ENCODE results near the gene TM6SF1. TPM values are rescaled to one million over a fixed set of nuclear protein-coding genes. Genes with fewer than 3 reads are reported as not detected.
"Not testable (repeated sequence)": the region's sequence is repeated elsewhere in the genome, so short reads cannot be mapped to it uniquely, and the experiment has no call there.

Gene TM6SF1
- polyA plus RNA-seq (ENCODE audit: insufficient read length) = 58.0 TPM

DNA sequence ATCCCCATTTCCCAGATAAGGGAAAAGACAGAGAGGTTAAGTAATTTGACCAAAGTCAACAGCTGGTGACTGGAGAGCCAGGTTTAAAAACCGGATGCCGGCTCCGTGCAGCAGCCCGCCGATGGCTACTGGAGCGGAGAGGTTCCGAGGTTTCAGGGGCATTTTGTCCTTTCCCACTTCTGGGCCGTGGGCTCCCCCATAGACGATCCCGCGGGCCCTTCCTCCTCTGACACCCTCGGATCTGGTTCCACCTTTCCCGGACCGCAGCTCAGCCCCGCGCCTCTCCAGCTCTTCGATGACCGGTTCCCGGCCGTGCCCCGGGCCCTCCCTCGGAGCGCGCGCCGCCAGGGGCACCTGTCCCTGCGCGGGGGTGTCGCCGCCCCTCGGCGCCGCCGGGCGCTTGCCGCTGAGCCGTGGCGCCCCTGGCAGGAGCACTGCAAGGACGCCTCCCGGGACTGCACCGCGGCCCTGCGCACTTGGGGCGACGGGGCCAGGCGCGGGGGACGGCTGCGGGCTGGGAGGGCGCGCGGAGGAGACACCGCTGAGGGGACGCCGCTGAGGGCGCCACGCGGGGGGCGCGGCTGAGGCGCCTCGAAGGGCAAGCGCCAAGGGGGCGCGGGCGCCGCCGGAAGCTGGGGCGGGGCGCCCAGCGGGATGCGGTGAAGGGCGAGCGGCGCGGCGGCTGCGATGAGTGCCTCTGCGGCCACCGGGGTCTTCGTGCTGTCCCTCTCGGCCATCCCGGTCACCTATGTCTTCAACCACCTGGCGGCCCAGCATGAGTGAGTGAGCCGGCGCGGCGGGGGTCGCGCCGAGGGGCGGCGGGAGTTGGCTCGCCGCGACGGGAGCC is at the start of gene TM6SF1:
Gene TM6SF1, plus strand, starts transcription at position 652 of the 847 bp plus-strand sequence. Its CDS starts 36 bp downstream, at position 688.
- DNase-seq (ENCODE audit: low read depth) = no peak

DNA sequence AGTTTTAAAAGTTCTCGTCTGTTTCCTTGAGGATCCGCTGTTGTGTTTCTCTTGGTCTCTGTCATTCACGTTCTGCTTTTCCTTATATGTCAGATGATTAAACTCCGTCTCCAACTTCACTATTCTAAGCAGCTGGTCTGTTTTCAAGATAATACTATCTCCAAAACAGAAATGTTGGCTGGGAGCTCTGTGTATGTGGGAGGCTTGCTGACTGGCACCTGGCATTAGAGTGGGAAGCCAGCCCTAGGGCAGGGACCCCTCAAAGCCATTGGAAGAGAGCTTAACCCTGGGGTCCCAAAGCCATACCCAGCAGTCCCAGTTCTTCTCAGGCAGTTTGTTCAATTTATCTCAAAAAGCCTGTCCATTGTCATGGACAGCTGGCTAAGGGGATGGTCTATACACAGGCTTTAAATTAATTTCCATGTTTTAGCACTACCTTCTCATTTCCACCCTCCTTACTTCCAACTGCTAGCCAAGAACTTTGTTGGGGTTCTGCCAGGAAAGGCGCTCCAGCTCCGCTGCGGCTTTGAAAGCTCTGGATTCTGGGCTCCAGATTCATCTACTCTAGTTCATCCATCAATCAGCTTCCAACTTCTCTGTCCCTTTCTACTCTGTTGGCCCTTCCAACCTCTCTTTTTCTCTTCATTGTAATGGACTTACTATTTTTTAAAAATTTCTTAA is 49.6 kb upstream of the TM6SF1 start:
- DNase-seq (ENCODE audit: low read depth) = no peak

DNA sequence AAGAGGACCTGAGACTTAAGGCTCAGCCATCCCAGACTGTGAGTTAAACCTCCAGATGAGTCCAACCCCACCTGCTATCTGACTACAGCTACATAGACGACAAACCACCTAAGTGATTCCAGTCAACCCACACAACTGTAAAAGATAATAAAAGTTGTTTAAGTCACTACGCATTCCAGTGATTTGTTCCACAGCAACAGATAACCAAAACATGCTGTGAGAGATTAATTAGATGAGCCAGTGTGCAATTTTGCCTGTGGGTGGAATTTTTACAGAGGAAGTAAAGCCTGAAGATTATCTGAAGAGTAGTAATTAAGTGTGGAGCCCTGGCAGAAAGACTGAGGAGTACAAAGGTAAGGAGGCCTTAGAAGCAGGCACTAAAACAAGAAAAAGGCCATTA is 45.8 kb upstream of the TM6SF1 start:
- no peak for DNase-seq (ENCODE audit: low read depth)

DNA sequence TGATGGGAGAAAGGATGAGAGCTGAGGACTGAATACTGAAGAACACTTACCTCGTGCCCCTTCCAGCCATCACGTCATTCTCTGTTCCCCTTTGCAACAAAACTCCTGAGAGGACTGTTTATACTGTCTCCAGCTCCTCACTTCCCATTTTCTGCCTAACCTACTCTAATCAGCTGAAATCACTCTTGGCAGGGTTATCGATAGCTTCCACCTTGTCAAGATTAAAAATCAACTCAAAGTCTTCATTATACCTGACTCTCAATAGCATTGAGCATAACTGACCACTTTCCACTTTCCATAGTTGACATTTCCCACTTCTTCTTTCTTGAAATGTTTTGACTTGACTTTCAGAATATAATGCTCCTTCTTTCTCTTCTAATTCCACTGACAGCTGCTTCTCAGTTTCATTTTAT is 44.7 kb upstream of the TM6SF1 start:
- no peak for DNase-seq (ENCODE audit: low read depth)

DNA sequence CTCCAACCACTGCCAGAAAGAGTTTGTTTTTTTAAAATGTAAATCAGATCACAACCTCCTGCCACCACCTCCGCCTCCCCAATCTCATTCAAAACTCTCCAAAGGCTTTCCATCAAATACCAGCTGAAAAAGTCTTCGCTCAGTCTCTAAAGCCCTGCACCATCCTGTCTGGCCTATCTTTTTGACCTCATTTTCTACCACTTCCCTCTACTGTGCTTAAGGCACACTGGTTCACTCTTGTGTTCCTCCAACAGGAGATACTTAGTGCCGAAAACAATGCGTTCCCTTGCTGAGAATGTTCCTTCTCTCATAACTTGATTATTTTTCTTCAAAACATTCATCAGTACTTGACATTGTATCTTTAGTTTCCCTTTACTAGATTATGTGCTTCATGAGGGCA is 43.9 kb upstream of the TM6SF1 start:
- no peak for DNase-seq (ENCODE audit: low read depth)

DNA sequence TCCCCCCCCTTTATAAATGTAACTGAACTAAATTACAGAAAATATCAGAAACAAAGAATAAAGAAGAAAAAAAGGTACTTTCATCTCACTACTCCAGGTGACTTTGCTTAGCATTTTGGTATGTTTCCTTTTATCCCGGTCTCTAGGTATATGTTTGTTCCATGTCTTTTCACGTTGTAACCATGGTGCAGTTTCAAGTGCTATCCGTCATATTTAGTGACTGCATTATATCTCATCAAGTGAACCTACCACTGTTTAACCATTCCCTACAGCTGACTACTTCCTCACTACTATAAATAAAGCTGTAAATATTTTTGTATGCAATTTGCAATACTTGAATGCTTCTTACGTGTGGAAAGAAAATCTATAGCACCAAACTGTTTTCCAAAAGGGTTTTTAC is 42.6 kb upstream of the TM6SF1 start:
- no peak for DNase-seq (ENCODE audit: low read depth)

DNA sequence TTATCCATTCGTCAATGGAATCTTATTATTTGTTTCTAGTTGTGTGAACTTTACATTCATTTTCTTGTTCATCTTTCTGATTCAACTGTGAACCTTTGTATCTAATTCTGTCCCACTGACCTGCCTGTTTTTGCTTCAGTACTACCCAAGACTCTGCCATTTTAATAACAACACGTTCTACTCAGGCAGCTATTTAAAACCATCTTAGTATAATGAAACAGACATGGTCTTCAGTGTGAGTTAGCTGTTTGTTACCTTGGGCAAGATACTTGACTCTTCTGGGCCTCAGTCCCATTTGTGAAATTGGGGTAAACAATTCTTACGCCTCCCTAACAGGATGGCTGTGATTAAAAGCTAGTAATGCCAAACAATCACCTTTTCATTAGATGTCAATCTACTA is 42.0 kb upstream of the TM6SF1 start:
- DNase-seq (ENCODE audit: low read depth) = no peak

DNA sequence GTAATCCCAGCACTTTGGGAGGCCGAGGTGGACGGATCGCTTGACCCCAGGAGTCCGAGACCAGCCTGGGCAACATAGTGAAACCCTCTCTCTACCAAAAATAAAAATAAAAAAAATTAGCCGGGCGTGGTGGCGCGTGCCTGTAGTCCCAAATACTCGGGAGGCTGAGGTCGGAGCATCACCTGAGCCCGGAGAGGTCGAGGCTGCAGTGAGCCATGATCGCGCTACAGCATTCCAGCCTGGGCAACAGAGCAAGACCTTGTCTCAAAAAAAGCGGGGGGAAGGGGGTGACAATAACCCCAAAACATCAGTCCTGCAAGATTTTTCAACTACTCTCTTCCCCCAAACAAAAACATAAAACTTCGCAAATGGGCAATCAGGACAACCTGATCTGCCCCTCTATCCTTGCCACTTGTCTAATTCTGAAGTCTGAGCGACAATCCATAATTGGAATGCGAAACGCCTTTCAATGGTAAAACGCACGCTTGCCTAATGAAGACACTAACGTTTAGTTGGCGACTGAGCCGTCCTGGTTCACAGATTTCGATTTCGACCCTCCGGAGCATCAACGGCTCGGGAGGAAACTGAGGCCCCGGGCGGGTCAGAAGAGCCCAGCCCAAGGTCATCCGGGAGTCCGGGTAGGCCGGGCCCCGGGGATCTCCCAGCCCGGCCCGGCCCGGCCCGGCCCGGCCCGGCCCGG is 41.3 kb upstream of the TM6SF1 start:
- no peak for DNase-seq (ENCODE audit: low read depth)

DNA sequence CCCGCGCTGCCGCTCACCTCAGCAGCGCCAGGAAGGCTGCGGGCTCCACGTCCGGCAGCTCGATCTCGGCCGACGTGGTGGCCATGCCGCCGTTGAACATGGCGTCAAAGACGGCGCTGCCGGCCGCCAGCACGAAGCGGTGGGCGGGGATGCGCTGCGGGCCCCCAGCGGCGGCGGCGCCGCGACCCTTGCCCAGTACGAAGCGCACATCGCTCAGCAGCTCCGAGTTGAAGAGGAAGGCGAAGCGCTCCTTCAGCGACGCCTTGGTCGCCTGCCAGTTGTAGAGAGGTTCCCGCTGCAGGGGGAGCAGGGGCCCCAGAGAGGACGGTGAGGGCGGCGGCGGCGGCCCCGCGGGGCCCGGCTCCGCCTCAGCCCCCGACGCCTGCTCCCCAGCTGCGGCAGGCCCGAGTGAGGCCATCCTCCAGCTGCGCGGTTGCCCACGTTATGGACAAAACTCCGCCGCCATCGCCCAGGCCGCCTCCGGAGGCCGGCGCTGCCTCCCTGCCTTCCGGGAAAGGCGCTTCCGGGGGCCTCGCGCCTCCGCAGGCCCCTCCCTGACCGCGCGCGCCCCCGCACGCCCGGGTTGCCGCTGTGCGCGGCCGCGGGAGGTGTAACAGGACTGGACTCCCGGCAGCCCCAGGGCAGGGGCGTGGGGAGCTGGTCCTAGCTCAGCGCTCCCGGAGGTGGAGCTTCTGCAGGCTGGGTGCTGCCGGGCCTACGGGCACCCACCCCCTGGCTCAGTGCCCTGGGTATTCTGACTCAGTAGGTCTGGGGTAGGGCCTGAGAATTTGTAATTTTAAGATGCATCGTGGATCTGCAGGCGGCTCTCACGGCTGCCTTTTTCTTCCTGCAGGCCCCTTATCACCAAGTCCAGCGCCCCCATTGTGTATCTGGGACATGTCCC is 40.5 kb upstream of the TM6SF1 start, which contains the start of gene BTBD1:
Gene BTBD1, minus strand, starts transcription at position 519 of the 904 bp plus-strand sequence. Its CDS starts 101 bp downstream, at position 418.
- peak; percentile 68 for DNase-seq (ENCODE audit: low read depth)

DNA sequence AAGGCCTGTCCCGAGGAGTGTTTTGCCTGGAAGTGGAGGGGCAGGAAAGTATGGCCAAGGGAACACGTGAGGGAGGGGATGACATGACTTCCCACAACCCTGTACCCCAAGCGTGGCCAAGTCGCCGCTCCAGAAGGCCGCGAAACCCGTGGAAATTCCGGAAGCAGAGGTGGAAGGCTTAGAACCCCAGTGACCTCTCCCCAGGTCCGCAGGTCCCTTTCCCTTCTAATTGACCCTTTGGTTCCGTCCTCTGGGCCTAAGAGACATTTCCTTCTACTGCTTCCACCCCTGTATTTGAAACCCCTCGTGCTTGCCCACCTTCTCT is 39.8 kb upstream of the TM6SF1 start:
- no peak for DNase-seq (ENCODE audit: low read depth)

DNA sequence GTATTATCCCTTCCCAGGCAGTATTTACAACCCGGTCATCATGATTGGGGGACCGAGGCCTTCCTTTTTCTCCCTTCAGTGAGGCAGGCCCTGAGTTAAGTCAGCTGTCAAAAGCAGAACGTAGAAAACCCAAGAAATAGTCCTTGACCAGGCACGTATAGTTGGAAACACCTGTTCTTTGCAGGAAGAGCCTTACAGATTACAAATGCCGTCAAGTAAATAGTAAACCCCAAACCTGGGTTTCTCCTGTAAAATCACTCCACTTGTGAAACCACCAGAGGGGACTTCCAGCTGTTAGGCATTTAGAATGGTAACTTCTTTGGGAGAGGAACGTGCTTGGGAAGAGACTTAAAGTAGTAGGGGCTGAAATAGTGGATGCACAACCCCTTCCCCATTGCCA is 39.4 kb upstream of the TM6SF1 start:
- no peak for DNase-seq (ENCODE audit: low read depth)

DNA sequence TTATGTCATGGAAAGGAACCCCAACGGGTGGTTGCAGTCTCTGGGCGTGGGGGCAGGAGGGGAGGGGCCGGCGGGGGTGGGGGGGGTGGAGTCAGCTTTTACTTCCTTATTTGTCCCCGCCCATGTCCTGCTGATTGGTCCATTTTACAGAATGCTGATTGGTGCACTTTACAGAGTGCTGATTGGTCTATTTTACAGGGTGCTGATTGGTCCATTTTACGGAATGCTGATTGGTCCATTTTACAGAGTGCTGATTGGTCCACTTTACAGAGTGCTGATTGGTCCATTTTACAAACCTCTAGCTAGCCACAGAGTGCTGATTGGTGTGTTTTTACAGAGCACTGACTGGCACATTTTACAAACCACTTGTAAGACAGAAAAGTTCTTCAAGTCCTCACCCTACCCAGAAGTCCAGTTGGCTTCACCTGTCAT is 38.2 kb upstream of the TM6SF1 start:
- DNase-seq (ENCODE audit: low read depth) = not testable (repeated sequence)

DNA sequence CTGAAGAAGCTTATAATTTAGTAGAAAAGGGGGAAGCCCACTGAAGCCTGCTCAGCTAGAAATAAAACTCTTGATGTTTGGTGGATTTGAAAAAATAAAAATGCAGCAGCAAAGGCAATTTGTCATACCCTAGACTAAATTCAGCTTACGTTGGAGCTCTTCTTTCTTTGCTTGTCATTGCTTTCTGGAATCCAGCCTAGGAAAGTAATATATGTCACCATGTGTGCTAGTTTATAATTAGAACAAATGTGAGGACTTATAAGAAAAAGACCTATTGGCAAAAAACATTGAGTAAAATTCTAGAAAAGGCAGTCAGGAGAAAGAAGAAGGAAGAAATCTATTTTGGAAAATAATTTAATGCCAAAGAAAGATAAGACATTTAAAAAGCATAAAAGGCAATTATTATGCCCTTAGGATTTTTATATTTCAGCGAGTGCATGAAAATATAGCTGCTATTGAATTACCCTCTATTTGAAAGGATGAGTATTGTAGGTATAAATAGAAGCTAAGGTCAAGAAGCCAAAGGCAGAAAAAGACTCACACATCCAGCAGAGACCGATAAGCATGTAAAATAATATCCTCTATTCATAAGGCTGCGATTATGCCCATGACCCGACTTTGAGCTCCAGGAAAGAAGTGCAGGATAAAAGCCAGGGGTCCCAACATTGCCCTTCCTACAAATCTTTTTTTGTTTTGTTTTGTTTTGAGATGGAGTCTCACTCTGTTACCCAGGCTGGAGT is 29.8 kb upstream of the TM6SF1 start:
- no peak for DNase-seq (ENCODE audit: low read depth)

DNA sequence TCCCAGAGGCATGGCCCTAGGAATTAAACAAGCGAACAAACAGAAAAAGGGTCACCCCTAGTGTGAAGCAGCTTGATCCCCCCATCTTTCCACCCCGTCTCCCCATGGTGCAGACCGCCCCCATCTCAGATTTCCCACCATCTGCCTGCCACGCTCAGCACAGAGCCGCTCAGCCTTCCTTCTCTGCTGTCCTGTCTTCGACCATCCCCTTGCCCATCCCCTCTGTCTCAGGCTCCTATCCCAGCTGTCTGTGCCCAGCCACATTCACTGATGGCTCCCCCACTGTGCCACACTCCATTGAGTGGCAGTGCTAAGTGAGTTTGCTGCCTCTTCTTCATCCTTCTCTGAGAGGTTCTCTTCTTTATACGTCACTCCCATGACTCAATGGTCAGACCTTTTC is 28.7 kb upstream of the TM6SF1 start:
- DNase-seq (ENCODE audit: low read depth) = no peak

DNA sequence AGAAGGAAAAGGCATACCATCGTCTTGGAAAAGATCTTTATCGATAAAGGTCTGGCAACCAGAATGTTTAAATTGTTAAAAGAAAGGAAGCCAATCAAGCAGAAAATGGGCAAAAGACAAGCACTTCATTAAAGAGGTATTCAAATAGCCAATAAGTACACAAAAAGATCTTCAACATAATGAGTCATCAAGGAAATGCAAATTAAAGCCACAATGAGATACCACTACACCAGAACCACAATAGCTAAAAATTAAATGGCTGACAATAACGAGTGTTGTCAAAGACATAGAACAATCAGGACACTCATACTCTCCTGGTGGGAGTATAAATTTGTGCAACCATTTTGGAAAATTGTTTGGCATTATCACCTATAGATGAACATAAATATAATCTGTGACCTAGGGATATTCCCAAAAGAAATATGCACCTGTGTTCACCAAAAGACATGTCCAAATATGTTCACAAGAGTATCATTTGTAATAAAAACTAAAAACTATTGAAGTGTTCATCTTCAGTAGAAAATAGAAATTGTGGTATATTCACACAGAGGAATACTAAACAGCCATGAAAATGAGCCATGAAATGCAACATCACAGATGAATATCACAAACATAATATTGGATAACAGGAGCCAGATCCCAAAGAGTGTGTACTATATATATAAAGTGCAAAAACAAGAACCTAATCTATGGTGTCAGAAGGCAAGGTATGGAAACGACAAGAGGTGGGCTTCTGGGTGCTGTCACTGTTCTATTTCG is 26.0 kb upstream of the TM6SF1 start:
- no peak for DNase-seq (ENCODE audit: low read depth)

DNA sequence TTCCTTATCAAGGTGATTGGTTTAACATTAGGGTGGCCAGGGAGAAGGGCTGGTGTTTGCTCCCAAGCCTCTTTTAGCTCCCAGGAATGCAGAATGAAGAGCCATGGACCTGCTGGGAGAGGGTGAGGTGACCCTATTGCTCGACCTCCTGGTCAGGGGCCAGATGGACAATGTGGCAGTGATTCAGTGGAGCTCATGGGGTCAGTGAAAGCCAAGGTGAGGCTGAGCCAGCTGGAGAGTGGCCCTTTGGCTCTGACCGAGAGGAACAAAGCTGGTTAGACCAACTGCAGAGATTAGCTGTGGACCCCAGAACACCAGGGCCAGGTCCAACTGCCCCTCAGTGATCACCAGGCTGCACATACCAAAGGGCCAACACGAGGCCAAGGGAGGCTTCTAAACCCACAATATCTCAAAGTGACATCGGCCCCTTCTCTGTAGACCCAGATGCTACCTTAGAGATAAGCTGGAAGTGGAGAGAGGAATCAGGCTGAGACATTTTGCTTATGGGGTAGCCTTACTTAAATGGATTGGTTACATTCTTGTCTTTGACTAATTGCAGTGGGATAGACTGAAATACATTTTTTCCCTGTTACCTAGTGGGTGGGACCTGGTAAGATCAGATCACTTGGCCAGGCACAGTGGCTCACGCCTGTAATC is 24.6 kb upstream of the TM6SF1 start:
- DNase-seq (ENCODE audit: low read depth) = no peak

DNA sequence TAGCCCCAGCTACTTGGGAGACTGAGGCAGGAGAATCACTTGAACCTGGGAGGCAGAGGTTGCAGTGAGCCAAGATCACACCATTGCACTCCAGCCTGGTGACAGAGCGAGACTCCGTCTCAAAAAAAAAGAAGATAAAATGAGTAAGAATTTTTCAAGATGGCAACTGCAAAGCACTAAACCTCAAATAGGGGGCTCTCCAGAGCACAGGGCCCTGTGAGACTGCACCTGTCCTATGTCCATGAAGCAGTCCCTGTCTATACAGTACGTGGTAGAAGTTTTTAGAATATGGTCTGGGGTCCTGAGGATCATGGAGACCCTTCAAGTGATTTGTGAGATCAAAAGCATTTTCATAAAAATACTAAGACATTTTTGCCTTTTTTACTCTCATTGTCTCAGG is 22.0 kb upstream of the TM6SF1 start:
- DNase-seq (ENCODE audit: low read depth) = not testable (repeated sequence)

DNA sequence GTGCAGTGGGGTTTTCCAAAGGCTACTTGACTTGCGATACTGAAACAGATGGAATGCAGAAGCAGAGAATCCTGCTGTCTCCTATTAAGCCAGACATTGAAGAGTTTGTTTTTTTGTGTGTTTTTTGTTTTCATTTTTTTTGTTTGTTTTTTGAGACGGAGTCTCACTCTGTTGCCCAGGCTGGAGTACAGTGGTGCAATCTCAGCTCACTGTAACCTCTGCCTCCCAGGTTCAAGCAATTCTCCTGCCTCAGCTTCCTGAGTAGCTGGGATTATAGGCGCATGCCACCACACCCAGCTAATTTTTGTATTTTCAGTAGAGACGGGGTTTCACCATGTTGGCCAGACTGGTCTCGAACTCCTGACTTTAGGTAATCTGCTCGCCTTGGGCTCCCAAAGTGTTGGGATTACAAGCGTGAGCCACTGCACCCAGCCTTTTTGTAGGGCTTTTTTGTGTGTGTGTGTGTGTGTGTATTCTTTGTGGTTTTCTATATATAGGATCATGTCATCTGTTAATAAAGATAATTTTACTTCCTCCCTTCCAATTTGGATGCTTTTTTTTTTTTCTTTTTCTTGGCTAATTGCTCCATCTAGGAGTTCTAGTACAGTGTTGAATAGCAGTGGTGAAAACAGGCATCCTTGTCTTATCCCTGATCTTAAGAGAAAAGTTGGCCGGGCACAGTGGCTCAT is 21.4 kb upstream of the TM6SF1 start:
- DNase-seq (ENCODE audit: low read depth) = not testable (repeated sequence)

DNA sequence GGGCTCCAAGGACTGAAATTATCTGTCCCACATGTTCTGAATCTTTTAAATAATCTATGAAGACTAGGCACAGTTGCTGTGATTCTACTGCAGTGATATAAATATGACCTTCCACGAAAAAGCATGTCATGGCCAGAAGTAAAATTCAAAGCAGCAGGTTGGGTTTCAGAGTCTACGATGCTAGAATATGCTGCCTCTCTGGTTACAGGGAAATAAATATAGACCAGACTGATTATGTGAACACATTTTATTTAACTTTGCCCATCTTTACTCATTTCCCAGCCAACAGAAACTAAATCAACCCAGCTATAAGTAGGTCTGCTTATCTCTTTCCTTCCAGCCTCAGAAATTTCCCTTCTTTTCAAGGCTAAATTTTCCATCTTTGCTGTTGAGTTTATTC is 19.9 kb upstream of the TM6SF1 start:
- DNase-seq (ENCODE audit: low read depth) = no peak
